Measurements from ENCODE around the gene CYTL1. TPM values are rescaled to one million over a fixed set of nuclear protein-coding genes. Genes with fewer than 3 reads are reported as not detected.

The CYTL1 gene
- total RNA-seq, 1 experiment from 2014 or later: not detected

DNA sequence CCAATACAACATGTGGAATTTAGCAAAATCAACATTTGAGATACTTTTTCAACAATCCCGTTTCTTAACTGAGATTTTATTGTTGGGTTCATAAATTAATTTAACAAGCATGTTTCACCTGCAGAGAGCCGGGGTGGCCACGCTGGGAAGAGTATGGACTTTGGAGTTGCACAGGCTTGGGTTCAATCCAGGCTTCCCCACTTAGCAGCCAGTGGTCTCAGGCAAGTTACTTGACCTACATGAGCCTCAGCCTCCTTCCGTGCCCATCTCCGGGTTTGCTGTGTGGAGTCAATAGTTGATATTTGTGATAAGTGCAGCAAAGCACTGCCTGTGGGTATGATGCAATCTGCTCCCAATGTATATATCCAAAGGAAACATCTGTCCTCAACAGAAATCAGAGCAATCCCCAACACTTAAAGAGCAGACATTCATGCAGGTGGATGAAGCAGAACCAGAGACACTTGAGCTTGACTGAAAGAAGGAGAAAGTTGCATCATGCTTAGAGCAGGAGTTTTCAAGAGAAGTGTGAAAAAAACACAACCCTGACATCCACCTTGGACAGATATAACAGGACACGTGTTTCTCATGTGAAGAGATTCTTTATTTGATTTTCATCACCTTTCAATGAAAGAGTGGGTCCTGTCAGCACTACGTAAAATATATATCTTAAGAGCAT is 5.1 kb downstream of the CYTL1 start:
- H3K9me2 ChIP-seq (ENCODE audit: insufficient read depth): no peaks in the 10 kb centered on the region
- H3K27ac ChIP-seq: no peak overlapping the region
- H3K27me3 ChIP-seq (ENCODE audit: insufficient read depth, low read depth): peaks cover 92% of the 10 kb centered on the region
- no TSS peak for BruUV-seq (replicated peaks)
- intact Hi-C loops (cut with micrococcal nuclease; ENCODE audit: unreplicated experiment): no loop called here
- H3K4me3 ChIP-seq: no peak overlapping the region
- no peaks in the 10 kb centered on the region for H3F3A ChIP-seq (ENCODE audit: insufficient read depth, low read depth)
- TF ChIP-seq EZH2 (IDR thresholded peaks at IDR 0.05; ENCODE audit: low read depth) (no peak), CTCF (conservative IDR thresholded peaks at IDR 0.05) (no peak)
- H3K9me3 ChIP-seq (ENCODE audit: insufficient read depth, low read depth): no peaks in the 10 kb centered on the region
- H4K20me1 ChIP-seq (ENCODE audit: insufficient read depth): no peaks in the 10 kb centered on the region
- H2AFZ ChIP-seq: no peak overlapping the region
- no peak for DNase-seq
- H3K4me2 ChIP-seq: no peak overlapping the region
- no peaks in the 10 kb centered on the region for H3K79me2 ChIP-seq (ENCODE audit: low read depth)
- H3K36me3 ChIP-seq (ENCODE audit: low read depth): no peaks in the 10 kb centered on the region
- ChIA-PET POLR2A (ENCODE audit: unreplicated experiment) (no interaction called here), CTCF (no interaction called here)
- no peaks in the 10 kb centered on the region for H3K4me1 ChIP-seq (replicated peaks; ENCODE audit: insufficient read depth)

DNA sequence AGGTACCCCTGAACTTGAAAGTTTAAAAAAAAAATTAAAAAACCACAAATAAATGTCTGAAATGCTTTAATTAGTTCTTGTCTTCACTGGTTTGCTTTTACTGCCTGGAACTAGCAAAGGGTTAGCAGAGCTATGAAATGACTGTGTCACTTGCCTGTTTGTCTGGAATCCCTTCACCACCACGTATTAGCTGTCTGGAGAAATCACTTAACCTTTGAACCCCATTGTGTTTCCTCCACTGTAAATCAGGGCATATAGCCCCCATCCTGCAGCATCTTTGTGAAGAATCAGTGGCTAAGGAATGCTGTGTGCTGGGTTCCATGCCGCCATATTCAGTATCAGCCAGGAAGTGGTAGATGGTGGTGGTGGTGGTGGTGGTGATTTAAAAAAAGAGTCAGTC is 6.3 kb downstream of the CYTL1 start:
- Histone ChIP-seq H3K79me2 (ENCODE audit: low read depth) (no peaks in the 10 kb centered on the region), H4K20me1 (ENCODE audit: insufficient read depth) (no peaks in the 10 kb centered on the region), H3K36me3 (ENCODE audit: low read depth) (no peaks in the 10 kb centered on the region), H3K9me2 (ENCODE audit: insufficient read depth) (no peaks in the 10 kb centered on the region), H3K4me2 (no peak overlapping the region), H3K9me3 (ENCODE audit: insufficient read depth, low read depth) (no peaks in the 10 kb centered on the region), H2AFZ (no peak overlapping the region), H3K27me3 (ENCODE audit: insufficient read depth, low read depth) (peaks cover 88% of the 10 kb centered on the region), H3F3A (ENCODE audit: insufficient read depth, low read depth) (no peaks in the 10 kb centered on the region), H3K4me1 (replicated peaks; ENCODE audit: insufficient read depth) (no peaks in the 10 kb centered on the region), H3K4me3 (no peak overlapping the region), H3K27ac (no peak overlapping the region)
- no peak for TF ChIP-seq EZH2 (IDR thresholded peaks at IDR 0.05; ENCODE audit: low read depth)
- TF ChIP-seq CTCF (conservative IDR thresholded peaks at IDR 0.05): no peak
- ChIA-PET CTCF (no interaction called here), POLR2A (ENCODE audit: unreplicated experiment) (no interaction called here)
- intact Hi-C loops (cut with micrococcal nuclease; ENCODE audit: unreplicated experiment): no loop called here
- no TSS peak for BruUV-seq (replicated peaks)
- DNase-seq: no peak

DNA sequence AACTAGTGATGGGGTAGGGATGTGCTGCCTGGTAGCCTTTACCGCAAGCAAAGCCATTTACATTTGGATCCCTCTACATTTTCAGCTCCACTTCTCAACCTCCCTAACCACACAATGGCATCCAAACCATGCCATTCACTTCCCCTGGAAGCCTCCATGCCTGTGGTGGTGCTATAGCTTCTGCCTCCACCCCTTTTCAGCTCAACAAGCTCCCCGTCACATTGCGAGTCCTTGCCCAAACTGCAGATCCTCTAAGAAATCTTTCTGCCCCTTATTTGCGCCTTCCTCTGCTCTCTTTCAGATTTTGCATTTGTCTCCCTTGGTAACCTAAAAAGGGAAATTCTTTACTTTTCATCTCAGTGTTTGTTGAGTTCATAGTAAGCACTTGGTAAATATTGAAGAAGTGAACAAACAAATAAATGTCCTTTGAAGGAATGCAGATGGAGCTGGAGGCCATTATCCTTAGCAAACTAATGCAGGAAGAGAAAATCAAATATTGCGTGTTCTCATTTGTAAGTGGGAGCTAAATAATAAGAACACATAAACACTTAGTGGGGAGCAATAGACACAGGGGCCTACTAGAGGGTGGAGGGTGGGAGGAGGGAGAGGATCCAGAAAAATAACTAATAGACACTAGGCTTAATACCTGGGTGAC is 6.9 kb downstream of the CYTL1 start:
- CTCF ChIA-PET: no interaction called here
- peaks cover 86% of the 10 kb centered on the region for H3K27me3 ChIP-seq (ENCODE audit: insufficient read depth, low read depth)
- POLR2A ChIA-PET (ENCODE audit: unreplicated experiment): no interaction called here

More for the DNA sequence above, 6.9 kb downstream of the CYTL1 start:
- Histone ChIP-seq H2AFZ (no peak overlapping the region), H3K4me1 (replicated peaks; ENCODE audit: insufficient read depth) (no peaks in the 10 kb centered on the region), H3K36me3 (ENCODE audit: low read depth) (no peaks in the 10 kb centered on the region), H3K9me3 (ENCODE audit: insufficient read depth, low read depth) (no peaks in the 10 kb centered on the region), H3K4me2 (no peak overlapping the region), H3K79me2 (ENCODE audit: low read depth) (no peaks in the 10 kb centered on the region), H3F3A (ENCODE audit: insufficient read depth, low read depth) (no peaks in the 10 kb centered on the region), H3K9me2 (ENCODE audit: insufficient read depth) (no peaks in the 10 kb centered on the region), H3K27ac (no peak overlapping the region), H3K4me3 (no peak overlapping the region), H4K20me1 (ENCODE audit: insufficient read depth) (no peaks in the 10 kb centered on the region)
- no TSS peak for BruUV-seq (replicated peaks)
- no peak for TF ChIP-seq EZH2 (IDR thresholded peaks at IDR 0.05; ENCODE audit: low read depth)
- no peak for TF ChIP-seq CTCF (conservative IDR thresholded peaks at IDR 0.05)
- DNase-seq: no peak
- intact Hi-C loops (cut with micrococcal nuclease; ENCODE audit: unreplicated experiment): no loop called here

All from PC-9 (cell line).